Prostate gland (tissue), 2 donors: Measurements from ENCODE around the gene PRKCD.

ENCODE experiments used
- POLR2A ChIP-seq: fragments of 450-650 bp; IDR thresholded peaks from one replicate; pipeline ENCODE4 v1.6.1; 2016; ENCODE audit warnings: antibody characterized with exemption, mild to moderate bottlenecking
- POLR2AphosphoS5 ChIP-seq: sonication (generic); formaldehyde crosslinking; IDR thresholded peaks from one replicate; pipeline ENCODE4 v1.6.1; 2017; ENCODE audit warnings: antibody characterized with exemption
- TF ChIP-seq, protein P1 (sequence below), 4 experiments: fragments of 200-600 bp in 2 of 4; fragments of 450-650 bp in 2 of 4; sonication (generic) in 2 of 4; IDR thresholded peaks; 1 replicate in 3 of 4; 2 replicates in 1 of 4; pipeline ENCODE4 v1.5.1; 2016 to 2019; ENCODE audit warnings: antibody characterized with exemption in 4 of 4, mild to moderate bottlenecking in 2 of 4, moderate library complexity in 2 of 4

- TF ChIP-seq, protein P1, sequence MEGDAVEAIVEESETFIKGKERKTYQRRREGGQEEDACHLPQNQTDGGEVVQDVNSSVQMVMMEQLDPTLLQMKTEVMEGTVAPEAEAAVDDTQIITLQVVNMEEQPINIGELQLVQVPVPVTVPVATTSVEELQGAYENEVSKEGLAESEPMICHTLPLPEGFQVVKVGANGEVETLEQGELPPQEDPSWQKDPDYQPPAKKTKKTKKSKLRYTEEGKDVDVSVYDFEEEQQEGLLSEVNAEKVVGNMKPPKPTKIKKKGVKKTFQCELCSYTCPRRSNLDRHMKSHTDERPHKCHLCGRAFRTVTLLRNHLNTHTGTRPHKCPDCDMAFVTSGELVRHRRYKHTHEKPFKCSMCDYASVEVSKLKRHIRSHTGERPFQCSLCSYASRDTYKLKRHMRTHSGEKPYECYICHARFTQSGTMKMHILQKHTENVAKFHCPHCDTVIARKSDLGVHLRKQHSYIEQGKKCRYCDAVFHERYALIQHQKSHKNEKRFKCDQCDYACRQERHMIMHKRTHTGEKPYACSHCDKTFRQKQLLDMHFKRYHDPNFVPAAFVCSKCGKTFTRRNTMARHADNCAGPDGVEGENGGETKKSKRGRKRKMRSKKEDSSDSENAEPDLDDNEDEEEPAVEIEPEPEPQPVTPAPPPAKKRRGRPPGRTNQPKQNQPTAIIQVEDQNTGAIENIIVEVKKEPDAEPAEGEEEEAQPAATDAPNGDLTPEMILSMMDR (IDR thresholded peaks at IDR 0.05), result no peak
- TF ChIP-seq POLR2AphosphoS5 (no peak), POLR2A (no peak)
Observed at GRCh38 chr3:53190659-53191058, 29.6 kb downstream of the PRKCD start.
